ENCODE data around the gene SPATA6. TPM values are rescaled to one million over a fixed set of nuclear protein-coding genes. Genes with fewer than 3 reads are reported as not detected.
"Not testable (repeated sequence)": the region's sequence is repeated elsewhere in the genome, so short reads cannot be mapped to it uniquely, and the experiment has no call there.

Gene SPATA6
- total and polyA plus RNA-seq, 2 of the 8 experiments (the other 6 are each of a cell fraction or from before 2014, with no cell fraction given): 2.4 to 17.2 TPM

DNA sequence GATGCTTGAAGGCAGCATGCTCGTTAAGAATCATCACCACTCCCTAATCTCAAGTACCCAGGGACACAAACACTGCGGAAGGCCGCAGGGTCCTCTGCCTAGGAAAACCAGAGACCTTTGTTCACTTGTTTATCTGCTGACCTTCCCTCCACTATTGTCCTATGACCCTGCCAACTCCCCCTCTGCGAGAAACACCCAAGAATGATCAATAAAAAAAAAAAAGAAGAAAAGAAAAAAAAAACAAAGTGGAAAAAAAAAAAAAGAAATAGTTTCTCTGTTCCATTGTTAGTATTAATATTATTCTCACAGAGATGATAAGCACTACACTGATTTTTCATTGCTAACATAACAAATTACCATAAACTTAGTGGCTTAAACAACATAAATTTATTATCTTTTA, 8.0 kb upstream of the SPATA6 start:
- POLR2A ChIA-PET (ENCODE audit: partially characterized antibody): interaction anchor here (1.7 kb wide), 1 partner anchor 8 kb away, joined by 5 read pairs; the partner anchor contains the start of gene SPATA6
- H3K27me3 ChIP-seq (replicated peaks in 1 of 4; ENCODE audit: control insufficient read depth in 3 of 4, extremely low read depth in 1 of 4, insufficient read depth in 3 of 4, low read length in 3 of 4); H3K36me3 ChIP-seq (ENCODE audit: control insufficient read depth in 2 of 4, insufficient read depth in 4 of 4, low read length in 3 of 4); H3K4ac ChIP-seq (replicated peaks; ENCODE audit: insufficient read length, low read depth, low read length); H3K9ac ChIP-seq (replicated peaks in 1 of 4; ENCODE audit: extremely low read depth in 1 of 4, low read depth in 3 of 4, low read length in 3 of 4); H2BK12ac ChIP-seq (ENCODE audit: low read depth, low read length); H3K56ac ChIP-seq (replicated peaks; ENCODE audit: insufficient read length, low read depth, low read length); H3K18ac ChIP-seq (ENCODE audit: extremely low read depth, low read length); H2BK15ac ChIP-seq (ENCODE audit: low read length); H4K5ac ChIP-seq (ENCODE audit: insufficient read length, low read depth, low read length); H3K4me3 ChIP-seq (ENCODE audit: extremely low read depth in 1 of 4, insufficient read depth in 2 of 4, low read depth in 3 of 4, low read length in 4 of 4); H3K9me3 ChIP-seq (ENCODE audit: insufficient read depth in 2 of 2, low read depth in 1 of 2, low read length in 1 of 2); H2BK20ac ChIP-seq (ENCODE audit: low read length); H2AK5ac ChIP-seq (ENCODE audit: low read depth, low read length); H3K14ac ChIP-seq (ENCODE audit: insufficient read length); H2AFZ ChIP-seq (ENCODE audit: low read length); H3K27ac ChIP-seq (ENCODE audit: low read depth, low read length); H3K79me2 ChIP-seq (ENCODE audit: control insufficient read depth in 1 of 2, insufficient read depth in 2 of 2, low read length in 2 of 2); H3K79me1 ChIP-seq (ENCODE audit: low read depth, low read length); H3K4me2 ChIP-seq (ENCODE audit: insufficient read depth in 1 of 2, low read depth in 2 of 2, low read length in 2 of 2); H4K8ac ChIP-seq (ENCODE audit: extremely low read depth, insufficient read depth, low read length); H3K23me2 ChIP-seq (ENCODE audit: low read depth, low read length); DNase-seq (ENCODE audit: low read depth in 1 of 2, low spot score in 2 of 2); H2BK120ac ChIP-seq (replicated peaks; ENCODE audit: low read depth, low read length); FAIRE-seq; CTCF ChIA-PET (ENCODE audit: partially characterized antibody); H4K91ac ChIP-seq (replicated peaks; ENCODE audit: insufficient read length, low read length); H2BK5ac ChIP-seq (ENCODE audit: low read depth, low read length); H3K4me1 ChIP-seq (replicated peaks in 1 of 4; ENCODE audit: control insufficient read depth in 3 of 4, insufficient read depth in 4 of 4, low read length in 3 of 4); H3K23ac ChIP-seq (ENCODE audit: insufficient read length); H4K20me1 ChIP-seq (replicated peaks in 1 of 2; ENCODE audit: control insufficient read depth in 1 of 2, insufficient read depth in 2 of 2, low read length in 2 of 2): not testable (repeated sequence)
- no CpG with 5 or more reads among the region's 4 CpGs for WGBS, 2 experiments (ENCODE audit: extremely low coverage in 1 of 2, insufficient coverage in 1 of 2, insufficient read length in 1 of 2, insufficient replicate concordance in 2 of 2, low coverage in 1 of 2, low lambda C conversion rate in 2 of 2, missing lambda C conversion rate in 1 of 2)

Measured in H1 (cell line).